Kidney (tissue), 14 donors: ENCODE measurements around the gene GDPD4. TPM values are rescaled to one million over a fixed set of nuclear protein-coding genes. Genes with fewer than 3 reads are reported as not detected.

Source experiments
- DNase-seq, 5 donors: peaks; one replicate each; pipeline ENCODE4 v3.0.0-alpha.2; 2013 to 2020
- FAIRE-seq: peaks from 2 replicates; lab custom pipeline; 2012; peaks lifted over from hg19 to GRCh38; lab: Jason Lieb, UNC
- H3K27ac ChIP-seq, 2 donors: one replicate each; pipeline ENCODE4 v1.7.0; 2013; ENCODE audit warnings: low read depth in 2 of 2, low read length in 2 of 2, inconsistent platforms in 1 of 2
- H3K27me3 ChIP-seq: one replicate; pipeline ENCODE4 v1.7.1; 2013; ENCODE audit warnings: low read length, inconsistent platforms; ENCODE audit not compliant: control insufficient read depth, insufficient read depth
- H3K36me3 ChIP-seq, 3 donors: one replicate each; pipeline versions ENCODE4 v1.7.0 to v1.7.1; 2013; ENCODE audit warnings: low read length in 3 of 3, control low read depth in 1 of 3, inconsistent platforms in 1 of 3; ENCODE audit not compliant: insufficient read depth in 3 of 3, control insufficient read depth in 2 of 3
- H3K4me1 ChIP-seq, 3 donors: one replicate each; pipeline versions ENCODE4 v1.7.0 to v1.7.1; 2013; ENCODE audit warnings: low read length in 3 of 3, inconsistent platforms in 1 of 3, low read depth in 1 of 3; ENCODE audit not compliant: control insufficient read depth in 2 of 3, insufficient read depth in 2 of 3
- H3K4me3 ChIP-seq, 3 donors: one replicate each; pipeline versions ENCODE4 v1.7.0 to v1.8.1; 2013; ENCODE audit warnings: low read length in 3 of 3, control low read depth in 1 of 3, inconsistent platforms in 1 of 3
- H3K9ac ChIP-seq, 3 donors: one replicate each; pipeline versions ENCODE4 v1.7.0 to v1.7.1; 2013; ENCODE audit warnings: low read length in 3 of 3, control low read depth in 1 of 3, inconsistent platforms in 1 of 3
- H3K9me3 ChIP-seq, 3 donors: one replicate each; pipeline versions ENCODE4 v1.7.0 to v1.7.1; 2013; ENCODE audit warnings: low read length in 3 of 3, control low read depth in 1 of 3, inconsistent platforms in 1 of 3; ENCODE audit not compliant: control insufficient read depth in 2 of 3, insufficient read depth in 1 of 3
- intact Hi-C: fragments of 100-400 bp; cut with DNase I; formaldehyde crosslinking; loops from one replicate; pipeline ENCODE4 v1.11.1; 2022
- polyA plus RNA-seq: library from polyadenylated mRNA; stranded (reverse); fragments of 350-450 nt; fragmentation: Illumina TruSeq; extraction: RNeasy Lipid Tissue Mini Kit (QIAGEN cat#74804); gene quantifications from one replicate; pipeline ENCODE4 v1.2.3, GENCODE V29; 2014; ENCODE audit warnings: low read depth, low replicate concordance; ENCODE audit not compliant: insufficient read depth
- total RNA-seq: library from RNA; stranded (reverse); fragmentation: NEBNext Ultra II Directional; extraction: Animal tissue kit (Norgen Biotek cat#: 25700); gene quantifications from one replicate; pipeline ENCODE4 v1.2.1, GENCODE V29; 2021
- TF ChIP-seq, protein P1 (sequence below): IDR thresholded peaks from 3 replicates; pipeline ENCODE4 v1.5.1; 2012; ENCODE audit warnings: mild to moderate bottlenecking, moderate library complexity, borderline replicate concordance; ENCODE audit not compliant: insufficient read depth; ENCODE audit errors: extremely low read depth
- donor health status: control.
- donor health status: control.
- donor health status: control.
- donor health status: control.
- donor health status: control.
- donor health status: DM: yes; HTN: yes; CAD: no.
- donor health status: Normal renal cell carcinoma (clear cell type).

GDPD4 gene
- total and polyA plus RNA-seq, 2 donors from 2014 or later: not detected

DNA sequence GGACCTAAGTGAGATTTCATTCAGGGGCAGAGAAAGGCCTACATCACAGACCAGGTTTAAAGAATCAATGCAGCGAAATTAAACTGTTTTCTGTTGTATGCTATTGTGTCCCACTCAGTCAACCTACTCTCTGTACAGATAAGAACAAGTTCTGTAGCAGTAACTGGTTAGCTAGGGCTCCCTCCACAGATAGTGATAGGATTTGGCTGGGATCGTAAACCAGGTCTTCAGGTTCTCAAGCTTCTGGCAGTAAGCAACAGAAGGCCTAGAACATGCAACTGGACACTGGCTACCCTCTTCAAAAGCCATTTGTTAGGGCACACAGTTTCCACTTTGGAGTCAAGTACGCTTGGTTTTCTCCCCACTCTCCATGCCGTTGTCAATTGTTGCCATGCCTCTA, 69.2 kb downstream of the GDPD4 start:
- H3K4me1 ChIP-seq: peaks cover 0 to under 1% (median 0%) of the 10 kb centered on the region in 3 donors
- no peak for FAIRE-seq
- H3K36me3 ChIP-seq: no peaks in the 10 kb centered on the region
- no peak overlapping the region for H3K4me3 ChIP-seq
- DNase-seq: no peak
- H3K27me3 ChIP-seq: no peaks in the 10 kb centered on the region
- TF ChIP-seq, protein P1, sequence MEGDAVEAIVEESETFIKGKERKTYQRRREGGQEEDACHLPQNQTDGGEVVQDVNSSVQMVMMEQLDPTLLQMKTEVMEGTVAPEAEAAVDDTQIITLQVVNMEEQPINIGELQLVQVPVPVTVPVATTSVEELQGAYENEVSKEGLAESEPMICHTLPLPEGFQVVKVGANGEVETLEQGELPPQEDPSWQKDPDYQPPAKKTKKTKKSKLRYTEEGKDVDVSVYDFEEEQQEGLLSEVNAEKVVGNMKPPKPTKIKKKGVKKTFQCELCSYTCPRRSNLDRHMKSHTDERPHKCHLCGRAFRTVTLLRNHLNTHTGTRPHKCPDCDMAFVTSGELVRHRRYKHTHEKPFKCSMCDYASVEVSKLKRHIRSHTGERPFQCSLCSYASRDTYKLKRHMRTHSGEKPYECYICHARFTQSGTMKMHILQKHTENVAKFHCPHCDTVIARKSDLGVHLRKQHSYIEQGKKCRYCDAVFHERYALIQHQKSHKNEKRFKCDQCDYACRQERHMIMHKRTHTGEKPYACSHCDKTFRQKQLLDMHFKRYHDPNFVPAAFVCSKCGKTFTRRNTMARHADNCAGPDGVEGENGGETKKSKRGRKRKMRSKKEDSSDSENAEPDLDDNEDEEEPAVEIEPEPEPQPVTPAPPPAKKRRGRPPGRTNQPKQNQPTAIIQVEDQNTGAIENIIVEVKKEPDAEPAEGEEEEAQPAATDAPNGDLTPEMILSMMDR: no peak
- H3K9me3 ChIP-seq: no peaks in the 10 kb centered on the region
- H3K27ac ChIP-seq: no peak overlapping the region
- intact Hi-C loops: no loop called here
- H3K9ac ChIP-seq: no peak overlapping the region

DNA sequence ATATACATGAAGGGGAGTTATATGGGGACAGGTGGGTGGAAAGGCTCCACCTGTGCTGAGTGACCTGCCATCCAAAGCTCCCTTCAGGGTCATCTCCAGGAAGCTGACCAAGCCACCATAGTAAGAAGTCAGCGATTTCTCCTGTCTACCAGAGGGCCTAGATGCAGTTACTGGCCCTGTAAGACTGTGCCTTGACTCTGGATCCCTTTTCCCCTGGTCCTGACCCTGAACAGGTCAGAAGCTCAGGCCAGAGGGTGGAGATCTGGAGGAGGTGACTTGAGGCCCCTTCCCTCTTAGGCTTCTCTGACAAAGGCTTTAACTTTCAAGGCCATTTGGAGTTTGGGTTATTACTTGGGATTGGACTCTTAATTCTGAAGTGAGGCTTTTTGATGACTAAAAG, 69.7 kb downstream of the GDPD4 start:
- H3K9me3 ChIP-seq: no peaks in the 10 kb centered on the region
- intact Hi-C loops: no loop called here
- peaks cover 0 to 5% (median 0%) of the 10 kb centered on the region in 3 donors for H3K4me1 ChIP-seq
- DNase-seq: no peak
- no peak overlapping the region for H3K9ac ChIP-seq
- no peak overlapping the region for H3K27ac ChIP-seq
- FAIRE-seq: no peak
- no peak overlapping the region for H3K4me3 ChIP-seq
- H3K27me3 ChIP-seq: no peaks in the 10 kb centered on the region
- TF ChIP-seq, protein P1: no peak
- no peaks in the 10 kb centered on the region for H3K36me3 ChIP-seq

DNA sequence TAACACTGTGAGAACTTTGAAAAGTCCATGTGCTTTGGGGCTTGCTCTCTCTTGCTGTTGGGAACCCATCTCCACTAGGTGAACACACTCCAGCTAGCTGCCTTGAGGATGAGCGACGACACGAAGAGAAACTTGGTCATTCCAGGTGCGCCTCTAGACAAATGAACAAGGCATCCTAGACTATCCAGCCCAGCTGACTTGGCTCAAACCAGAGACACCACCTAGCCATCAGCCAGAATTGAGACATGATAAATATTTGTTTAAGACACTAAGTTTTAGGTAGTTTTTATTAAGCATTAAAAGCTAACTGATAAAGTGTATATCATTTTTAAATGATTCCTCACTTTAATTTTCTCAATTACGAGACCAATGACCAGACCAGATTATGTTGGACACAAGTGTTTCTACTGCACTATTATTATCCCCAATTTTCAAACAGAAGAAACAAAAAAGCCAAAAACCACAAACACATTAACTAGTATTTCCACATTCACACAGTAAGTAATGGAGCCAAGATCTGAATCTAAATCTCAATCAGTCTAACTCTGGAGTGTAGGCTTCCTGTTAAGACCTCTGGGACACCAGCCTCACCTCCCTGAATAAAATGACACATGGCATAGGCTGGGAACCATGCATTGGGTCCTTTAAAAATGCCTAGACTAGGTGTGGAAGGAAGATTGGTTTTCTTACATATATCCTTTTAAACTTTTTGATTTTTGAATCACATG, 70.4 kb downstream of the GDPD4 start:
- Histone ChIP-seq H3K27me3 (no peaks in the 10 kb centered on the region), H3K9ac (no peak overlapping the region), H3K4me3 (no peak overlapping the region), H3K36me3 (no peaks in the 10 kb centered on the region), H3K27ac (no peak overlapping the region), H3K9me3 (no peaks in the 10 kb centered on the region), H3K4me1 (peaks cover 0 to 7% (median 0%) of the 10 kb centered on the region in 3 donors)
- no peak for FAIRE-seq
- intact Hi-C loops: no loop called here
- TF ChIP-seq, protein P1: no peak
- no peak for DNase-seq
